GM21723 (cell line): ENCODE measurements around the gene IRAG1.

Experiments used
- ATAC-seq: cut with Tn5 transposase; IDR thresholded peaks from one replicate; pipeline ENCODE4 v1.9.1; 2021; ENCODE audit warnings: mild to moderate bottlenecking, moderate library complexity; ENCODE audit not compliant: unreplicated experiment

Gene IRAG1

GRCh38 chr11:10650166-10650565 is 43.4 kb downstream of the IRAG1 start:
- no peak for ATAC-seq

GRCh38 chr11:10648871-10649270 is 44.7 kb downstream of the IRAG1 start:
- ATAC-seq = no peak

DNA sequence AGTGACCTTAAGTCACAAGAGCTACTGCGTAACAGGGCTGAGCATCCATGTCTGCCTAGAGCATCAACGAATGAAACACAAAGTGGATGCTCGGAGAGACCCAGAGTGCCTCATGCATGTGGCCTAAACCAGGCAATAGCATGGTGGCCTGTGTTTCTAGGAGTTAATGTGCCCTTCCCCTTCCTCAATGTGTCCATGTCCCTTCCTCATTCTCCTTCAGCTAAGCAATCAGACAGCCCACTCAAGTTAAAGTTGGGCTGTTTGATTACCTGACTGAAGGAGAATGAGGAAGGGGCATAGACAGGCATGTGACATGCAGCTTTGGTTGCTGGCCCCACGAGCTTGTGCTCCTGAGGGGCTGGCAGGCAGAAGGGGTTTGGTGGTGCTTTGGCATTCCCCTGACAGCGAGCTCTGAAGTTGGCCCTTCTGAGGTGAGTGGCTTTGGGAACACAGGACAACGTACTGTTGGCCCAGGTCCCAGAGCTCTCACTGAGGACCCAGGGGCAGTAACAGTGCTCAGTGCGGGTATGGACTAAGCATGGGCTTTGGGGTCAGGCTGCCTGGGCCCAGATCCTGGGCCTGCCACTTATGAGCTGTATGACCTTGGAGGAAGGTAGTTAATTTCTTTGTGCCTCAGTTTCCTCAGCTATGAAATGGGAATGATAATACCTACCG is 46.7 kb downstream of the IRAG1 start:
- no peak for ATAC-seq

DNA sequence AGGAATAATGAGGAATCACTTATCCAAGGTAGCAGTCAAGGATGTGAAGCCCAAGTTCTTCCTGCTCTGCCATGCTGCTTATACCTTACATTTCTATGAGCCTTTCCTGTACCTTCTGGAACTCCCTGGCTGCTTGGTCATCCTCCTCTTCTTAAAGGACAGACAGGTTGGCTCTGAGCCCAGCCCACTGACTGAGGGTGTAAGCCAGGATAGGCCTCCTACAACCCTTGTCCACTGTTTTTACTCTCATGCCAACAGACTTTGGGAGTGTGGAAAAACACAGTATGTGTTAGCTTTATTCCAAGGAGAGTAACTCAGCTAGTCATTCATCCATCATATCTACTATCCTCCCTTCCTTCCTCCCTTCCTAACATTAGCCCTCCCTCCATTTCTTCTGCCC is 47.5 kb downstream of the IRAG1 start:
- ATAC-seq = no peak

- ATAC-seq = no peak
These were observed 48.3 kb downstream of the IRAG1 start for GRCh38 chr11:10645212-10645795.
